GM18519 (cell line): ENCODE measurements around the gene DHX58.

Source experiments
- ATAC-seq: cut with Tn5 transposase; IDR thresholded peaks from one replicate; pipeline ENCODE4 v1.9.1; 2021; ENCODE audit warnings: mild to moderate bottlenecking, moderate library complexity; ENCODE audit not compliant: unreplicated experiment, low FRiP score

DHX58 gene

GRCh38 chr17:42130310-42130936, 17.9 kb upstream of the DHX58 start:
- ATAC-seq, result no peak

- ATAC-seq, result no peak
Observed at GRCh38 chr17:42129109-42129837, 16.8 kb upstream of the DHX58 start.

- no peak for ATAC-seq
Observed at GRCh38 chr17:42127414-42127813, 14.9 kb upstream of the DHX58 start.

GRCh38 chr17:42126836-42127235, 14.3 kb upstream of the DHX58 start:
- no peak for ATAC-seq

GRCh38 chr17:42125565-42125964, 13.1 kb upstream of the DHX58 start:
- ATAC-seq, result no peak

- no peak for ATAC-seq
Observed at GRCh38 chr17:42124256-42124655, 11.7 kb upstream of the DHX58 start.

- ATAC-seq, result no peak
Observed at GRCh38 chr17:42122371-42123303, 10.1 kb upstream of the DHX58 start, which contains the start of gene HSPB9. Gene HSPB9, plus strand, starts transcription at chr17:42122804. Its CDS starts 47 bp downstream, at chr17:42122851.

GRCh38 chr17:42120770-42121769, 8.6 kb upstream of the DHX58 start, which contains the start of gene KAT2A:
Gene KAT2A, minus strand, starts transcription at chr17:42121367. Its CDS starts 63 bp downstream, at chr17:42121304.
- no peak for ATAC-seq

- no peak for ATAC-seq
Observed at GRCh38 chr17:42120161-42120769, 7.8 kb upstream of the DHX58 start.

GRCh38 chr17:42119301-42119700, 6.8 kb upstream of the DHX58 start:
- no peak for ATAC-seq

GRCh38 chr17:42118545-42118944, 6.0 kb upstream of the DHX58 start:
- no peak for ATAC-seq

- ATAC-seq, result no peak
Observed at GRCh38 chr17:42118126-42118510, 5.6 kb upstream of the DHX58 start.

- no peak for ATAC-seq
Observed at GRCh38 chr17:42117397-42118125, 5.0 kb upstream of the DHX58 start.

- ATAC-seq, result no peak
Observed at GRCh38 chr17:42116705-42117396, 4.3 kb upstream of the DHX58 start.

- no peak for ATAC-seq
Observed at GRCh38 chr17:42114118-42114517, 1.6 kb upstream of the DHX58 start.

GRCh38 chr17:42113293-42114069, 967 bp upstream of the DHX58 start:
- ATAC-seq, result no peak

- ATAC-seq, result no peak
Observed at GRCh38 chr17:42111871-42112551, 503 bp downstream of the DHX58 start.
